ENCODE measurements around the gene IFRD2.

IFRD2 gene, protein sequence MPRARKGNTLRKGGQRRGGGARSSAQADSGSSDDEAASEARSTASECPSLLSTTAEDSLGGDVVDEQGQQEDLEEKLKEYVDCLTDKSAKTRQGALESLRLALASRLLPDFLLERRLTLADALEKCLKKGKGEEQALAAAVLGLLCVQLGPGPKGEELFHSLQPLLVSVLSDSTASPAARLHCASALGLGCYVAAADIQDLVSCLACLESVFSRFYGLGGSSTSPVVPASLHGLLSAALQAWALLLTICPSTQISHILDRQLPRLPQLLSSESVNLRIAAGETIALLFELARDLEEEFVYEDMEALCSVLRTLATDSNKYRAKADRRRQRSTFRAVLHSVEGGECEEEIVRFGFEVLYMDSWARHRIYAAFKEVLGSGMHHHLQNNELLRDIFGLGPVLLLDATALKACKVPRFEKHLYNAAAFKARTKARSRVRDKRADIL

GRCh38 chr3:50292159-50293078 lies at the start of gene IFRD2:
TSS of gene IFRD2 (minus strand) at chr3:50292429. CDS start at chr3:50292274, 155 bp downstream.
- peak within 1 kb of the TSS; percentile 99 for H3K27ac ChIP-seq

DNA sequence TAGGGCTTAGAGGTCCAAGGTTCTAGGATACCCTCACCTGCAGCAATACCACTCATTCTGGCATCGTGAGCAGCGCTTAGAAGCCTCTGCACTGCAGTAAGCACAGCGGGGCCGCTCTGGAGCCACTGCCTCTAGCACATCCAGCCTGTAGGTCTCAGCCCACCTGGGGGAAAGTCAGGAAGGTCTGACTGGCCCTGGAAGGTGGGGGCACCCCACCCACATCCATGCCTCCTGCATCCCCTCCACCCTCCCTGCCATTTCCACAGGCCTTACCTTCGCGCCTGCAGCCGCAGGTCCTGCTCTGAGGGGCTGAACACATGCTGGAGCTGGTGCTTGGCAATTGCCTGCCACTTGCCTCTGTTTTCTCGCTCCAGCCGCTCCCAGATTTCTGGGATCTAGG lies 49.3 kb upstream of the IFRD2 start:
- no peak overlapping the region for H3K27ac ChIP-seq
- TF ChIP-seq ZFX (IDR thresholded peaks at IDR 0.05) (no peak), CTCF (conservative IDR thresholded peaks at IDR 0.05) (no peak)

More at GRCh38 chr3:50292159-50293078, at the start of gene IFRD2:
- TF ChIP-seq CTCF (conservative IDR thresholded peaks at IDR 0.05), result no peak
- TF ChIP-seq ZFX (IDR thresholded peaks at IDR 0.05), result no peak

DNA sequence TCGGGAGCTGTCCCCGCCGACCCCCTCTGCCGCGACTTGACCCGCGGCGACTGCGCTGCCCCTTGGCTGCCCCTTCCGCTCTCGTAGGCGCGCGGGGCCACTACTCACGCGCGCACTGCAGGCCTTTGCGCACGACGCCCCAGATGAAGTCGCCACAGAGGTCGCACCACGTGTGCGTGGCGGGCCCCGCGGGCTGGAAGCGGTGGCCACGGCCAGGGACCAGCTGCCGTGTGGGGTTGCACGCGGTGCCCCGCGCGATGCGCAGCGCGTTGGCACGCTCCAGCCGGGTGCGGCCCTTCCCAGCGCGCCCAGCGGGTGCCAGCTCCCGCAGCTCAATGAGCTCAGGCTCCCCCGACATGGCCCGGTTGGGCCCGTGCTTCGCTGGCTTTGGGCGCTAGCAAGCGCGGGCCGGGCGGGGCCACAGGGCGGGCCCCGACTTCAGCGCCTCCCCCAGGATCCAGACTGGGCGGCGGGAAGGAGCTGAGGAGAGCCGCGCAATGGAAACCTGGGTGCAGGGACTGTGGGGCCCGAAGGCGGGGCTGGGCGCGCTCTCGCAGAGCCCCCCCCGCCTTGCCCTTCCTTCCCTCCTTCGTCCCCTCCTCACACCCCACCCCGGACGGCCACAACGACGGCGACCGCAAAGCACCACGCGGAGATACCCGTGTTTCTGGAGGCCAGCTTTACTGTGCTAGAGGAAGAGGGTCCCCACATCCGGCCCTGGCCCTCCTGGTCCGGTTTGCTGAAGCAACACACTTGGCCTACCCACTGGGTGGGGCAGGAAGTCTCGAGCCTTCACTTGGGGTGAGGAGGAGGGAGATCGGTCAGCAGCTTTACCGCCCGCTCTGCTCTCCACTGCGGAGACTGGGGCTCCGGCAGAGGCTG lies 48.5 kb upstream of the IFRD2 start, which contains the start of gene RASSF1:
Gene RASSF1, minus strand, starts transcription at position 389 of the 882 bp plus-strand sequence. Its CDS starts 31 bp downstream, at position 358.
- H3K27ac ChIP-seq, result no peak within 1 kb of the TSS
- no peak for TF ChIP-seq CTCF (conservative IDR thresholded peaks at IDR 0.05)
- TF ChIP-seq ZFX (IDR thresholded peaks at IDR 0.05), result no peak

- H3K27ac ChIP-seq, result no peak overlapping the region
- TF ChIP-seq CTCF (conservative IDR thresholded peaks at IDR 0.05), result no peak
- TF ChIP-seq ZFX (IDR thresholded peaks at IDR 0.05), result no peak
Measured at GRCh38 chr3:50340147-50340447, 47.9 kb upstream of the IFRD2 start.

GRCh38 chr3:50339485-50340146 lies 47.4 kb upstream of the IFRD2 start:
- H3K27ac ChIP-seq, result no peak overlapping the region
- TF ChIP-seq CTCF (conservative IDR thresholded peaks at IDR 0.05), result no peak

DNA sequence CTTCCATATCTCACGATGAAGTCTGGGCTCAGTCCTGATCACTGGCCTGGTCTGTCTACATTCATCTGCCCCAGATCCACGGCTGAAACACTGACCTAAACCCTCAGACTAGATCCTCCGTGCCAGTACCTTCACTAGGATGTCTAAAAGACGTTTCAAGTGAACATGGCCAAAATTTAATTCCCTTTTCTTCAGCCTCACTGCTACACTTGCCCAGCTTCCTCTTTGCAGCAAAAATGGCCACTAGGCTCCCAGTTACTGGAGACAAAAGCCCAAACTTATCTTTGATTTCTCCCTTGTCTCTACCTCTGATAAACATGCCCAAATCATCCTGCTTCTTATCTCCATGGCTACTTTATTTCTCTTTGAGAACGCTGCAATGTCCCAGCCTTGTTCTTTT lies 46.7 kb upstream of the IFRD2 start:
- TF ChIP-seq CTCF (conservative IDR thresholded peaks at IDR 0.05) (no peak), ZFX (IDR thresholded peaks at IDR 0.05) (no peak)
- H3K27ac ChIP-seq, result peak overlapping the region; percentile 97; the same call in 1 of the 2 replicates
